Panc1 (cell line): ENCODE results near the gene FBXL17. TPM values are rescaled to one million over a fixed set of nuclear protein-coding genes. Genes with fewer than 3 reads are reported as not detected.

Experiments
- ATAC-seq: fragments of 200-7000 bp; cut with Tn5 transposase; 2 replicates; pipeline ENCODE4 v1.9.1; 2020; ENCODE audit warnings: mild to moderate bottlenecking, moderate library complexity
- BruUV-seq: library from RNA; stranded (reverse); fragments of 400-500 nt; replicated peaks from 2 replicates; lab custom pipeline; 2021; lab: Mats Ljungman, UMichigan
- CTCF ChIA-PET: fragments of 300-600 bp; sonication (Branson Sonifier 250); formaldehyde crosslinking; loops from one replicate; lab custom pipeline; 2022; ENCODE audit warnings: antibody characterized with exemption; lab: Charles Lee
- POLR2A ChIA-PET: fragments of 300-600 bp; sonication (Branson Sonifier 250); formaldehyde crosslinking; loops from one replicate; lab custom pipeline; 2022; ENCODE audit warnings: antibody characterized with exemption; lab: Charles Lee
- DNase-seq: peaks from one replicate; pipeline ENCODE4 v3.0.0-alpha.2; 2010; ENCODE audit warnings: low read depth, low spot score
- H3K27ac ChIP-seq: 2 replicates; pipeline ENCODE4 v1.5.1; 2011; ENCODE audit warnings: mild to moderate bottlenecking, low read length, inconsistent platforms
- H3K27me3 ChIP-seq: fragments of 200-500 bp; sonication (Bioruptor generic); 2 replicates; pipeline ENCODE4 v1.6.0; 2014; ENCODE audit warnings: low read length, inconsistent platforms; ENCODE audit not compliant: control insufficient read depth, insufficient read depth
- H3K36me3 ChIP-seq: fragments of 200-500 bp; sonication (Bioruptor generic); 2 replicates; pipeline ENCODE4 v1.5.1; 2014; ENCODE audit warnings: inconsistent platforms, mild to moderate bottlenecking, low read length, moderate library complexity; ENCODE audit not compliant: control insufficient read depth, insufficient read depth
- H3K4me1 ChIP-seq: 2 replicates; pipeline ENCODE4 v1.5.1; 2011; ENCODE audit warnings: inconsistent platforms, mild to moderate bottlenecking, low read length, moderate library complexity; ENCODE audit not compliant: control insufficient read depth, insufficient read depth
- H3K4me3 ChIP-seq, 2 experiments: 2 replicates each; pipeline ENCODE4 v1.5.1; 2011 to 2012; ENCODE audit warnings: low read depth in 2 of 2, low read length in 2 of 2, mild to moderate bottlenecking in 2 of 2, inconsistent platforms in 1 of 2, moderate library complexity in 1 of 2
- H3K9me3 ChIP-seq: fragments of 200-500 bp; sonication (Bioruptor generic); 2 replicates; pipeline ENCODE4 v1.5.1; 2014; ENCODE audit warnings: low read depth, mild to moderate bottlenecking, inconsistent platforms, low read length, moderate library complexity; ENCODE audit not compliant: control insufficient read depth, insufficient read depth
- CTCF ChIP-seq: fragments of 450-650 bp; IDR thresholded peaks from 2 replicates; pipeline ENCODE4 v1.5.1; 2017; ENCODE audit warnings: mild to moderate bottlenecking
- POLR2AphosphoS5 ChIP-seq: IDR thresholded peaks from 2 replicates; pipeline ENCODE4 v1.6.1; 2012; ENCODE audit warnings: mild to moderate bottlenecking, low read depth, low read length, moderate library complexity
- REST ChIP-seq, 2 experiments: IDR thresholded peaks; 2 replicates each; pipeline ENCODE4 v1.6.1; 2011 to 2012; ENCODE audit warnings: low read depth in 2 of 2, control low read depth in 1 of 2, low read length in 1 of 2, mild to moderate bottlenecking in 1 of 2, moderate library complexity in 1 of 2; ENCODE audit not compliant: insufficient read depth in 1 of 2
- SIN3A ChIP-seq: IDR thresholded peaks from 2 replicates; pipeline ENCODE4 v1.6.1; 2012; ENCODE audit warnings: low read depth, mild to moderate bottlenecking, low read length, moderate library complexity, borderline replicate concordance; ENCODE audit not compliant: insufficient read depth
- TCF7L2 ChIP-seq: IDR thresholded peaks from 2 replicates; pipeline ENCODE4 v1.6.1; 2011; ENCODE audit warnings: mild to moderate bottlenecking, low read depth, low read length, inconsistent platforms
- in situ Hi-C: cut with HindIII; loops from 2 replicates; pipeline ENCODE4 v1.10.0; 2016; ENCODE audit warnings: low sequenced_read_pairs, low pct_unique_long_range_greater_than_20kb
- intact Hi-C: fragments of 100-400 bp; cut with micrococcal nuclease; formaldehyde crosslinking; loops from one replicate; pipeline ENCODE4 v1.10.0; 2022; ENCODE audit not compliant: unreplicated experiment
- total RNA-seq: library from RNA; stranded (reverse); gene quantifications from one replicate; pipeline ENCODE4 v1.2.1, GENCODE V29; 2021; ENCODE audit not compliant: unreplicated experiment

The FBXL17 gene
- total RNA-seq, 1 experiment from 2014 or later: 17.4 TPM

GRCh38 chr5:108372369-108372768 lies 9.5 kb downstream of the FBXL17 start:
- Histone ChIP-seq H3K4me1 (no peaks in the 10 kb centered on the region), H3K4me3 (no peak overlapping the region), H3K27ac (no peak overlapping the region), H3K36me3 (no peaks in the 10 kb centered on the region), H3K9me3 (peaks cover 29% of the 10 kb centered on the region; the same call in 1 of the 2 replicates), H3K27me3 (no peaks in the 10 kb centered on the region)
- ATAC-seq: no peak
- no peak for TF ChIP-seq SIN3A
- no TSS peak for BruUV-seq
- DNase-seq: no peak
- CTCF ChIA-PET: no interaction called here
- in situ Hi-C loops (no loop called here), intact Hi-C loops (no loop called here)
- POLR2A ChIA-PET: no interaction called here

- CTCF ChIA-PET: no interaction called here
- DNase-seq (no peak), ATAC-seq (no peak)
- TF ChIP-seq TCF7L2: no peak
- no peak for TF ChIP-seq POLR2AphosphoS5
- no peak for TF ChIP-seq SIN3A
- TF ChIP-seq REST (IDR thresholded peaks at IDR 0.05; ENCODE audit: insufficient read depth in 1 of 2, low read depth in 2 of 2, low read length in 1 of 2): no peak
- TF ChIP-seq CTCF: no peak
- in situ Hi-C loops: no loop called here
- POLR2A ChIA-PET: no interaction called here
- no TSS peak for BruUV-seq
- Histone ChIP-seq H3K9me3 (peaks cover 29% of the 10 kb centered on the region; the same call in 1 of the 2 replicates), H3K27me3 (no peaks in the 10 kb centered on the region), H3K4me3 (no peak overlapping the region), H3K4me1 (no peaks in the 10 kb centered on the region; the same call in 1 of the 2 replicates), H3K36me3 (no peaks in the 10 kb centered on the region), H3K27ac (no peak overlapping the region)
- intact Hi-C loops: no loop called here
Observed at GRCh38 chr5:108371263-108371662, 10.6 kb downstream of the FBXL17 start.

- ChIA-PET CTCF (no interaction called here), POLR2A (no interaction called here)
- no TSS peak for BruUV-seq
- no peaks in the 10 kb centered on the region; the same call in 1 of the 2 replicates for H3K4me1 ChIP-seq
- TF ChIP-seq POLR2AphosphoS5: no peak
- TF ChIP-seq TCF7L2: no peak
- no peak for TF ChIP-seq CTCF
- TF ChIP-seq SIN3A: no peak
- TF ChIP-seq REST (IDR thresholded peaks at IDR 0.05; ENCODE audit: insufficient read depth in 1 of 2, low read depth in 2 of 2, low read length in 1 of 2): no peak
- intact Hi-C loops: no loop called here
- DNase-seq: no peak
- no peak for ATAC-seq
- H3K9me3 ChIP-seq: peaks cover 17% of the 10 kb centered on the region; the same call in 1 of the 2 replicates
- in situ Hi-C loops: no loop called here
- H3K4me3 ChIP-seq: no peak overlapping the region
- H3K27ac ChIP-seq: no peak overlapping the region
- no peaks in the 10 kb centered on the region for H3K27me3 ChIP-seq
- H3K36me3 ChIP-seq: no peaks in the 10 kb centered on the region; the same call in 1 of the 2 replicates
Observed at GRCh38 chr5:108369167-108369566, 12.7 kb downstream of the FBXL17 start.
